ENCODE results near the gene RIN3. TPM values are rescaled to one million over a fixed set of nuclear protein-coding genes. Genes with fewer than 3 reads are reported as not detected.

RIN3 gene
- total RNA-seq, 4 donors from 2014 or later = 4.7 to 7.9 (median 6.6) TPM

DNA sequence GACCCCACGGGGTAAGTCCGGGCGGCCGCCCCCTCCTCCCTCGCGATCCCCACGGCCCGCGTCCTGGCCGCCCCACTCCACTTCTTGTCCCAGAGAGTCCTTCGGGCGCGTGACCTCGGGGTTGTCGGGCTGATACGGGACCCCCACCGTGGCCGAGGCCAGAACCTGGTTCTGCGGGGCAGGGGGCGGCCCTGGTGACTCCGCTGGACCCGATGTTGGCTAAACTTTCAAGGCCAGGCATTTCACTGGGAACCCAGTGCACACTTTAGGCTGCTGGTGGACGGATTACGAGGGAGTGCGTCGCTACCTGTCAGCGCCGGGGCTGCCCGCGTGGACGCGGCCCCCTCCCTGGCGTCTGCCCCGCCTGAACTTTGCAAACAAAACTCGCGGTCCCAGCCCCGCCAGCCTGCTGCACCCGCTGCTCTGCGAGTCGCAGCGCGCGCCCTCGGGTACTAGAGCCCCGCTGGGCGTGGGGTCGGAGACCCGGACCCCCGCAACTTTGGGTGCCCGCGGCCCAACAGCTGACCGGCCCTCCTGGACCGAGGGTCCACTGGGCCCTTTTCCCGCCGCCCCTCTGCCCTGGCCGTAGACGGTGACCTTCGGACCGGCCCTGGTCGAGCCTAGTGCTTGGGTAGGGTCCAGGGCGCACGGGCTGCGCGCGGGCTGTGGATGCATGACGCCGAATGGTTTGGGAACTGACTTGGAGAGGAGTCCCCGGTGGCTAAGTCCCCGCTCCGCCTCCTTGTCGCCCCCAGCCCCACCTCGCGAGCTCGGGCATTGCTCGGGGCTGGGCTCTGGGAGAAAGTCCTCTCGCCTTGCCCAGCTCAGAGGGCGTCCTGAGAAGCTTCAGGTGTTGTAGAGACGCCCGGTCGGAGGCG lies 624 bp downstream of the RIN3 start:
- Histone ChIP-seq H3K36me3 (no peaks in the 10 kb centered on the region), H3K27me3 (no peaks in the 10 kb centered on the region), H3K4me1 (peaks cover 0 to 8% of the 10 kb centered on the region in 2 donors), H3K9me3 (no peaks in the 10 kb centered on the region), H3K27ac (peak overlapping the region in 2 of 3 donors; percentile 64 to 79), H3K4me3 (replicated peaks in 1 of 3) (peak overlapping the region; percentile 9 to 31 (median 29))
- no peak for TF ChIP-seq POLR2A (IDR thresholded peaks at IDR 0.05)
- TF ChIP-seq, protein P1, sequence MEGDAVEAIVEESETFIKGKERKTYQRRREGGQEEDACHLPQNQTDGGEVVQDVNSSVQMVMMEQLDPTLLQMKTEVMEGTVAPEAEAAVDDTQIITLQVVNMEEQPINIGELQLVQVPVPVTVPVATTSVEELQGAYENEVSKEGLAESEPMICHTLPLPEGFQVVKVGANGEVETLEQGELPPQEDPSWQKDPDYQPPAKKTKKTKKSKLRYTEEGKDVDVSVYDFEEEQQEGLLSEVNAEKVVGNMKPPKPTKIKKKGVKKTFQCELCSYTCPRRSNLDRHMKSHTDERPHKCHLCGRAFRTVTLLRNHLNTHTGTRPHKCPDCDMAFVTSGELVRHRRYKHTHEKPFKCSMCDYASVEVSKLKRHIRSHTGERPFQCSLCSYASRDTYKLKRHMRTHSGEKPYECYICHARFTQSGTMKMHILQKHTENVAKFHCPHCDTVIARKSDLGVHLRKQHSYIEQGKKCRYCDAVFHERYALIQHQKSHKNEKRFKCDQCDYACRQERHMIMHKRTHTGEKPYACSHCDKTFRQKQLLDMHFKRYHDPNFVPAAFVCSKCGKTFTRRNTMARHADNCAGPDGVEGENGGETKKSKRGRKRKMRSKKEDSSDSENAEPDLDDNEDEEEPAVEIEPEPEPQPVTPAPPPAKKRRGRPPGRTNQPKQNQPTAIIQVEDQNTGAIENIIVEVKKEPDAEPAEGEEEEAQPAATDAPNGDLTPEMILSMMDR (IDR thresholded peaks at IDR 0.05) = no peak
- WGBS, 2 donors = 14 to 25% methylated on average over 15 to 30 of the region's 81 CpGs
- intact Hi-C loops (cut with DNase I) = no loop called here
- no peak for DNase-seq

GRCh38 chr14:92514844-92515514 lies 1.4 kb downstream of the RIN3 start:
- 64 to 72% methylated on average over 15 of the region's 15 CpGs for WGBS, 2 donors
- TF ChIP-seq, protein P1 (IDR thresholded peaks at IDR 0.05) = no peak
- no peak for TF ChIP-seq POLR2A (IDR thresholded peaks at IDR 0.05)
- Histone ChIP-seq H3K27ac (peak overlapping the region in 1 of 3 donors; percentile 79), H3K4me1 (peaks cover 0 to 8% of the 10 kb centered on the region in 2 donors), H3K36me3 (no peaks in the 10 kb centered on the region), H3K27me3 (no peaks in the 10 kb centered on the region), H3K9me3 (no peaks in the 10 kb centered on the region), H3K4me3 (replicated peaks in 1 of 3) (peak overlapping the region in 1 of 3 donors; percentile 31)
- intact Hi-C loops (cut with DNase I) = no loop called here
- DNase-seq = no peak

DNA sequence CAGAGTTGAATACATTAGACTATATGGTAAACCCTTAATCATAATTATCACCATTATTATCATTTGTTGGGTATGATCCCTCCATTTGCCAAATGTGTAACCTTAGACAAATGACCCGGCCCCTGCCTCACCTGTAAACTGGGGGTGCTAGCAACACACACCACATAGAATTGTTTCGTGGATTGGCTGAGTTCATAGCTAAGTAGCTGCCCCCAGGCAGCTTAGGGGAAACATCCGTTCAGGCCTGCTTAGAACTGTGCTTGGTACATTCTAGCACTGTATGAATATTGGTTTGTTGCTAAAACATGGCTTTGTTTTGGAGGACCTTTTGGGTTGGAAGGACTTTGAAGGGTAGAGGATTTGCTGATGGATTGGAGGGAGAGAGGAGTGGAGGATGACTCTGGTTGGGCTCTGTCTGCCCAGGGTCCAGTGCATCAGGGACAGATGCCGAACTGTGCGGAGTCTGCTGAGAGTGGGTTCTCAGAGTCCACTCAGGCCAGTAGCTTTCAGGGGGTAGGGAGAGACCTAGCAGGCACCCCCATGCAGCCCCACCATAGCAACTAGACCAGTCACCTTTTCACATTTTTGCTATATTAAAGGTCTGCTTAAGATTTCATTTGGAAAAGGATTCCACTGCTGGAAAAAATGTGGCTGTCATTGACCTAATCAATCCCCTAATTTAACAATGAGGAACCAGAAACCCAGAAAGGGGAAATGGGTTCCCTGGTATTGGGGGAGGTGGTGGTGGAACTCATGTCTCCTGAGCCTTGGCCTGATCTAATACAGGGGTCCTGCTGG lies 2.2 kb downstream of the RIN3 start:
- Histone ChIP-seq H3K27me3 (no peaks in the 10 kb centered on the region), H3K36me3 (no peaks in the 10 kb centered on the region), H3K4me1 (peaks cover 0 to 8% of the 10 kb centered on the region in 2 donors), H3K27ac (no peak overlapping the region), H3K9me3 (no peaks in the 10 kb centered on the region), H3K4me3 (replicated peaks in 1 of 3) (no peak overlapping the region)
- 95% methylated on average over 5 of the region's 5 CpGs for WGBS, 2 donors
- intact Hi-C loops (cut with DNase I) = no loop called here
- TF ChIP-seq, protein P1 (IDR thresholded peaks at IDR 0.05) = no peak
- no peak for TF ChIP-seq POLR2A (IDR thresholded peaks at IDR 0.05)
- DNase-seq = no peak

GRCh38 chr14:92516344-92516965 lies 2.9 kb downstream of the RIN3 start:
- no peaks in the 10 kb centered on the region for H3K9me3 ChIP-seq
- intact Hi-C loops (cut with DNase I) = no loop called here
- no peak overlapping the region for H3K27ac ChIP-seq
- H3K27me3 ChIP-seq = no peaks in the 10 kb centered on the region
- WGBS, 2 donors = 82 to 83% methylated on average over 3 to 4 of the region's 4 CpGs
- peaks cover 0 to 8% of the 10 kb centered on the region in 2 donors for H3K4me1 ChIP-seq
- TF ChIP-seq, protein P1 (IDR thresholded peaks at IDR 0.05) = no peak
- no peak for TF ChIP-seq POLR2A (IDR thresholded peaks at IDR 0.05)
- no peaks in the 10 kb centered on the region for H3K36me3 ChIP-seq
- DNase-seq = no peak
- no peak overlapping the region for H3K4me3 ChIP-seq (replicated peaks in 1 of 3)
